Hypothalamus (tissue), 51 donors: Measurements from ENCODE around the gene TAF5L.

ENCODE experiments used
- DNase-seq, 51 donors: peaks; one replicate each; lab custom pipeline; 2025; lab: John Stamatoyannopoulos, UW

The TAF5L gene

DNA sequence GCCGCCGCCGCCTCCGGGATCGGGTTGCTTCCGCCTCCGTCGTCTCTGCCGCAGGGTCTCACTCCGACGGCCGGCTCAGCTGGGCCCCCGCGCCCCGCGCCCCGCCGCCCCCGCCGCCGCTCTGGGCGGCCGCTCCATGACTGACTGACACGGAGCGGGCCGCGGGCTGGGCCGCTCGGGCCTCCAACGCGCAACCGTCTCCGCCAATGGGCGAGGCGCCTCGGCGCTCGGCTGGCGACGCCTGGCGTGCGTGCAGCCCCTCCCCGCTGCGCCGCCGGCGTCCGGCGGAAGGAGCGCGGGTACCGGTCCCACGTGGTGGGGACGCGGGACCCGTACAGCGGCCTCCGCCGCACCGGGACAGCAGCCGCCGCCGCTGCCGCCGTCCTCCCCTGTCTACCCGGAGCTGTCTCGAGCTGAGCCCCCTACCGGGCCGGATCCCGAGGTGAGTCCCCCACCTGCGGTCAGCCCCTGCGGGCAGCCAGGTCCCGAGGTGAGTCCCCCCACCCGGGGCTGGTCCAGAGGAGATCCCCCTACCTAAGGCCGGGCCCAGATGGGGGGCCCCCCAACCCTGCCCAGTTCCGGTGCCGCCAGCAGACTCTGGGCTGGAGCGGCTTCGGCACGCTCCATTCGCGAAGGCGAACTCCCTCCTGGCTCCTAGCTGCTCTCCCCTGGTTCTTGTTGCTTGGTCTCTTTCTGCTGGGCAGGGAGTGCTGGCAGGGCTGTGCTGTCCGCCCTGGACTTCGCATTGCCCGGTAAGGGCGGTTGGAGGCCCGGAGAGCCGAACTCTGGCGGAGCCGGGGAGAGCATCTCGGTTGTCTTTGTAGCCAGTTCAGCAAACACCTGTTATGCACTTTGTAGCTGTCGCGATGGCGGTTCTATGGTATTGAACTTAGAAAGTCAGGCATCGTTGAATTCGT is at the start of gene TAF5L, which contains the start of gene URB2:
TSS of gene TAF5L (minus strand) at position 208 of the 917 bp plus-strand sequence. CDS start 11,640 bp downstream, outside the sequence.
TSS of gene URB2 (plus strand) at position 333 of the 917 bp plus-strand sequence. CDS start 1,387 bp downstream, outside the sequence.
- peak; percentile 36 to 92 (median 82) for DNase-seq

DNA sequence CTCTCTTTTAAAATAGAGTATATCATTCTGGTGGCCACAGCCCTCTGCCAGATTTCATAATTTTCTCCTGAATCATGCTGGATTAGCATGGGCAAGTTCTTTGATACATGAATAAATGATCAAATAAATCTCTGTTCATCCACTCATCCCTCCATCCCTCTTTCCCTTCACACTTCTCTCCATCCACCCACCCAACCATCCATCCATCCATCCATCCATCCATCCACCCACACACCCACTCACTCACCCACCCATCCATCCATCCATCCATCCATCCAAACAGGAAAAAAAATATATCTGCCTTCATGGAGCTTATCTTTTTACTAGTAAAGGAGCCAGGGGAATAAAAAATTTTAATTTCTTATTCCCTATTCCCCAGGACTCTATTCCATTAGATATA is 49.5 kb upstream of the TAF5L start:
- DNase-seq = no peak

DNA sequence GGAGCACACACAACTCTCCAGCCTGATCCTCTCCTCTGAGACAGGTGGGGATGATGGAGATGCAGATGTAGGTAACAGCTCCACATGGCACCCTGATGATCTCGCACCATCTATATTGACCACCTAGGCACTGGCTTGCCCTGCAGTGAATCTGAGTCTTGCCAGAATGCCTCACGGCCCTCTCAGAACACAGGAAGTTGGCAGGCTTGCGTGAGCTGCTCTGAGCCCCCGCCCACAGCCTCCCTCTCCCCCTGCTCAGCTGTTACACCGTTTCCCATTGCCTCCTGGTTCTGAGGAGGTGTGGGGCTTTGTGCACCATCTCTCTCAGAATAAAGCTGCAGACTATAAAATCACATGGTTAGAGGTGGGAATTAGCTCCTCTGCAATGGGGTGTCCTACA is 48.1 kb upstream of the TAF5L start:
- no peak for DNase-seq

DNA sequence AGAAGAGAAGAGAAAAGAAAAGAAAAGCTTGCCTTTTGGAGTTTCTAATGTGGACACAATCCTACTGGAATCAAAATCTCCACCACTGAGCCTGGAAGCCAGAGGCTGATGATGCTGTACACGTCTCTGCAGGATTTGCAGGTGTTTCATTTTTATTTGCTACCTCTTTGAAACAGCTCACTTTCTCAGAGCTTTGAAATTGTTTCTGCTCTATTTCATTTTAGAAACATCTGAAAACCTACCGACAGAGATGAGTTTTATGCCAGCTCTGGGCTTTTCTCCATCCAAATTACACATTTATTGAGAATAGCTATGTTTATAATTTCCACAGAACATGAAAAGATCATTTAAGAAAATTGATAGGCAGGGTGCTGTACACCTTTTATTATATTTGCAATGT is 46.3 kb upstream of the TAF5L start:
- no peak for DNase-seq

DNA sequence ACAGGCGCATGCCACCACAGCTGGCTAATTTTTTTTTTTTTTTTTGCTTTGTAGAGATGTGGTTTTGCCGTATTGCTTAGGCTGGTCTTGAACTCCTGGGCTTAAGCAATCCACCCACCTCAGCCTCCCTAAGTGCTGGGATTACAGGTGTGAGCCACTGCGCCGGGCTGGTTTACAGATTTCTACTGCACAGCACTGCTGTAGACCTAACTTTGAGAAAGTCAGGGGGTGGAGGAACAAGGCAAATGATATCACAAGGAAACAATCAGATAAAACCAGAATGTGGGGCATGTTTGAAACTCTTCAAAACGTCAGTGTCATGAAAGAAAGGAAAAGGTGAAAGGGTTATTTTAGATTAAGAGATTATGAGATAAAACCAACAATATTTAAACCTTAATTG is 45.4 kb upstream of the TAF5L start:
- no peak for DNase-seq

DNA sequence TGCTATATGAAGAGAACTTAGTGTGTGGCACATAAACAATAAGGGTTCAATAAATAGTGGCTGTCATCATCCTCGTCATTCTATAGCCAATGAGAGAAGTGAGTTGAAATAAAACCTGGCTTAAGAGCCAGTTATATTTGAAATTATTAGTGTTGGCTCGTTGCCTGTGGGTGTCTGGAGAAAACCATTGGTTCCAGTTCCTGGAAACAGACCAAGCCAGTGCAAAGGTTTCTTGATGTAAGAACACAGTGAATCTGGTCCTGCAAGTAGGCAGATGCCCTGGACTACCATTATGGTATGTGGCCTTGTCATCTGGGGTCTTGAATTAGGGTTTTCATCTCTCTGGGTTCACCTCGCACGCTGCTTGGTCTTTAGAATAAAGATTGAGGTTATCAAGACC is 43.4 kb upstream of the TAF5L start:
- no peak for DNase-seq

DNA sequence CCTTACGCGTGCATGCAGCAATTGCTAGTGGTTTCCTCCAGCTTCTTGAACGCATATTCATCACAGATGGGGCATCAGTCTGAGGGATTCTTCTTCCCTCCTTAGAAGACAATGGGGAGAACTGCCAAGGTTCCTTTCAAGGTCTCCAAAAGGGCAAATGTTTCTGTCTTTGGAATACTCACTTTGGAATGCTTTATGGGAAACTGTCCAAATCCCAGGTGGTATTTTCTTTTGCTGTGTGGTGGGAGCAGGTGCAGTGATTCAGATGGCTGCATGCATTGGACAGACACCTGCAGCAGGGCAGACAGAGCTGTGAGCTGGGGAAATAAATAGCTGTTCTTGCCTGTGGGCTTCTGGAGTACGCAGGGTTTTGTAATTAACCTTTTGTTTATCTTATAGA is 40.7 kb upstream of the TAF5L start:
- no peak for DNase-seq

DNA sequence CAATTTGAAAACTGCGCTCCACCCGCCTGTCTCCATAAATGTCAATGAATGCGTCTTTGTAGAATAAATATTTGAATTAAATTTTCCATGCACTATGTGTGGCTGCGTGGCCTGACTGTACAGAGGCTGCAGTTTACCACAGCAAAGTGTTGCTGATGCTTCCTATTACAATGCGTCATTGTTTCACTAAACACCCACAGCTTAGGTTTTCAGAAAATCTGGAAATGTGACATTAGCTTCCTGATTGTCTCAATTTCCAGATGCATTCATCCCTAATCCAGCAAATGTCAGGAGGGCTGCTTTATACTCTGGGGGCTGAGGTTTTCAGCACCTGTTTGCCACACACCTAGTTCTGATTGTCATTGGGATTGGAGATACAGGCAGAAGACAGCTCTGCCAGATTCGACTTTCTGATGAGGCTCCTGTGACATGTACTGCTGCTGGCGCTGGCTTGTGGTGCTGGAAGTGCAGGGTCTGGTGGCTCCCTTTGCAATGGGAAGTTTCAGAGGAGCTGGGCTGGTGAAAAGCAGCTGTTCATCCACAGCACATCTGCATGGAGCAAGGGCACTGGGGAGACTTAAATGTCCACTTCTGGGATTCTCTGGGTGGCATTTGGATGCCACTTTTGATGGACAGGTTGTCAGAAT is 40.1 kb upstream of the TAF5L start:
- peak in 8 of 51 donors; percentile 7 to 49 (median 18) for DNase-seq

DNA sequence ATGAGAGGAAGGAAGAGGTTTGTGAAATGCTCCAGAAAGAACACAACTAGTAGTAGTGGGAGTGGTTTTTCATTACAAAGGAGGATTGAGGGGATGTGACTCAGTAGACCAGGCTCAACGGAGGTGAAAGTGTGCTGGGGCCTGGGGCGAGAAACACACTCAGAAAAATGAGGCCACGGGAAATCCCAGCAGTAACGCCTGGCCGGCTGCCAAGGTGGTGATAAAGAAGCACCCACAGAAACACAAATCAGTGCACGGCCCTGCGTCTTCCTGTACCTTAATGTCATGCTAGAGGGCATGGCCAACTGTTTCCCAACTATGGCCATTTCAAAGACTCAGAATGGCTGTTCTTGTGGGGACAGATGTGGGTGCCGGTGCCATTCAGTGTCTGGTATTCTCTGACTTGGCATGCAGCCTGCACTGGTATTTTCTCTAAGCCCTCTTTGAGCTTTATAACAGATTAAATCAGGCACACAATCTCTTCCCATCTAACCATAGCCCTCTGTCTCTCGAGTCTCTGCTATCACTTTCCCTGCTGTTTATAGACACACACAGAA is 38.3 kb upstream of the TAF5L start:
- DNase-seq = peak in 15 of 51 donors; percentile 7 to 59 (median 27)

DNA sequence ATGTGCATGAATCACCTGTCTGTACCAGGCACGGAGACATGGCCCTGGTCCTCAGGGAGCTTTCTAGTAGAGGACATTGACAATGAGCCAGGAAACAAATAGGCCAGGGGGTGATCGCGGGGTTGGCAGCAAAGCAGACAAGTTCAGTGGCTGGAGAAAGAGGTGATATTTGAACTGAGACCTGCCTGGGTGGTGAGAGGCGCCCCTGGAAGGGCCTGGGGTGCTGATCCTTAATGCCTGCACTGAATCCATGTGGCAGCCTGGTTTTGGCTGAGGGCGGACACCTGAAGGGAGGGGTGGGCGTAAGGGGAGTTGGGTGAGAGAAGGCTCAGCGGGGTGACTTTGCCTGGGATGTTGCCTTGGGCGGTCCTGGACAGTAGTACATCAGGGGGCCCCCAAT is 36.0 kb upstream of the TAF5L start:
- no peak for DNase-seq

DNA sequence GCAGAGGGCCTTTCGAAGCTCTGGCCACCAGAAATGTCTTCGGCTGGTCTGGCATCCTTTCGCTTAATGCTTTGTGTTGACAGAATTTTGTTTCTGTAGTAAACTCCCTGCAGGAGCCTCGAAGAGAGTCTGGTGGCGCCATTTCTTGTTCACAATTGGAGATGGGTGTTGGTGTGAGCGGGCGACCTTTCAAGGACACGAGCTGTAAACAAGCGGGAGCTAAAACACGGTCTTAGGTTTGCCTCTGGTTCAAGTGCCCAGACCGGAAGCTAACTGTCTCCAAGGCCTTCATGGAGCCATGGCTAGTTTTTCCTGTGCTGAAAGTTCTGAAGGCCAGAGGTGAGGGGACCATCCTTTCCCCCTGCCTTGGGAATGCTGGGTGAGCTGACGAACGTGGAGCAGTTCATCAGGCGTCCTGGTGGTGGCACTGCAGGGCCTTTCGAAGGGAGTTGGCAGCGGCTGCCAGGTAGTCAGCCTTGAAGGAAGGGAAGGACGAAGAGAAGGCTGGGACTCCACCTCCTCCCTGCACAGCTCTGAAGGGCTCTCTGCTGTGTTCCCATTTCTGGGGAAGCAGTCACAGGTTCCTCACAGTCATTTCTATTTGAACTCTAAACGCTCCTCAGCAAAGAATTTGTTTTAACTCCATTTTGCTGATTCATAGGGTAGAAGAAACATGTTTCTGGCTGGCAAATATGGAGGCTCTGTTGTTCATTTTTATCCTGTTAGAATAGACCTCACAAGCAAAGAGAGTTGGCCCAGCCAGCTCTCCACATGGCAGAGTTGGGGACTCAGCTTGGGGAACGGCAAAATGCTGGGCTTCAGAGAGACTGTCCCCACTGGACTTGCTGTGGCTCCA is 35.3 kb upstream of the TAF5L start:
- peak in 47 of 51 donors; percentile 6 to 86 (median 68) for DNase-seq

DNA sequence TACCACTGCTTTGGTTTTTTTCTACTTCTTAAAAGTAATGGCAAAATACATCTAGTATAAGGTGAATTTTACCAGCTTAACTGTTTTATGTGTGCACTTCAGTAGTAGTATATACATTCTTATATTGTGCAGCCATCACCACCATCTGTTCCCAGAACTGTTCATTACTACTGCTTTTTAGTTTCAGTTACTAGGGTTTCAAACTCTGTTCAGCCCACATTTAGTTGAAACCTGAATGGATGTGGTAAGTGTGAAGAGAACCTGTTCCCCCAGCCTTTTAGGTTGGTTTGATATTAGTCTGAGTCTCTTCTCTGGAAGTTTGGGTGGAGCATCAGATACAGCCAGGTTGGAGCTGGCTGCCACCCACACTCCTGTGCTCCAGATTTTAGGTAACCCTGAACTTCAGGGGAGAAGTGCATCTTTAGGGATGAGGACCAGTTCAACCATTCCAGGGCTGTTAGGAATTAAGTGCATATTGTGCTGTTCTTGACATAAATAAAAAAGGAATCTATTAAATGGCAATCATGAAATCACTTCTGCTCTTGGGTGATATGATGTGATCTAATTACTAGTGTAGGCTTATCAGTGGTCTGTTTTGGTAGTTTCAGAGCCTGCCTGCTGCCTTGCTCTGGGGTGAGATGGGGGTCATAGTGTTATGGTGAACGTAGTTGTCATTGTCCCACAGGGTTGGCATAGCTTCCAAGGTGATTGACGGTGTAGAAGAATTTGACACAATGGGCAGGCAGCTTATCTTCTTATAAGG is 32.3 kb upstream of the TAF5L start:
- DNase-seq = no peak

DNA sequence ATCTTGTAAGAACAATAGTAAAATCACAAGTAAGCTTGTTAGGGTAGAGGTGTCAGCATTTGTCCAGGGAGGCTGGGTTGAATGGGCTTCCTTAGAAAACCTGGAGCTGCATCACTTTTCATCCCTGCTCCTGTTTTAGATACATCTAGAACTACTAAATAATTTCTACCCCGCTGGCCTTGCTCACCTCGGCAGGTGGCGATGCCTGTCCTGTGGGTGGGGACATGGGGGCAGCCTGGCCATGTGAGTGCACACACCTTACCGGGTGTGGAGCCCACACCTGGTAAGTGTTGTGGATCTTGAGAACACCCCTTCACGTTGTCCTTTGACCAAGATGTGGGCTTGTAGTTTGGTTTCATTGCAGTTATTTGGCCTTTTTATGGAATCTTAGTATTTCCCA is 29.9 kb upstream of the TAF5L start:
- DNase-seq = no peak

DNA sequence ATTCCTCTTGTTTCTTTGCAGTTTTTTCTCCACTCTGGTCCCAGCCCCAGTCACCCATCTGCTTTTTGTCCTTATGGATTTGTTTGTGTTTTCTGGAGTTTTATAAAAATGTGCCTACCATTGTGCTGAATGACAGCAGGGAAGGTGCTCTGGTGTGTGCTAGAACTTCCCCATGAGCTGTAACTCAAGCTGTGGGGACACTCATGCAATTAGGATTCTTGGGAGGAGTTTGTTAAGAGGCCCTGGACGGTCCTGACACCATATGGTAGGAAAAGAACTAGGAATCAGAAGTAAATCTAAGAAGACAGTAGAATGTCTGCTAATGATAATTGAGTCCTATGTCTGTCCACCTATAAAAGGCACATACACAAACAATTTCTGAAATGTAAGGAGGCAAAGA is 27.5 kb upstream of the TAF5L start:
- no peak for DNase-seq

DNA sequence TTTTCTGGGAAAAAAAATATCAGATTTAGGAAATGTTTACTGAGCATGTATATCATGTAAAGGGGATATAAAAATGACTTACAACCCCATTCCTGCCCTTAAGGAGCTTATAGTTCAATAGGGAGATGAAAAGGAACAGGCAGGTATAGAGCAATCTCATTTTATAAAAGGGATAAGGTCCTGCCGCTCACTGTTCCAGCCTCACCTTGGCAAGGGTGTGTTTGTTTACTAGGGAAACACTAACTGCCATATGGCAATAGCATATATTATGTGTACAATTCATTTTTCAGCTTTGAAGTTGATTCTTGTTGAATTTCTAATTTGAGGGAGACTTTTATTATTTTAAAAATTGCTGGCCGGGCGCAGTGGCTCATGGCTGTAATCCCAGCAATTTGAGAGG is 25.6 kb upstream of the TAF5L start:
- no peak for DNase-seq

DNA sequence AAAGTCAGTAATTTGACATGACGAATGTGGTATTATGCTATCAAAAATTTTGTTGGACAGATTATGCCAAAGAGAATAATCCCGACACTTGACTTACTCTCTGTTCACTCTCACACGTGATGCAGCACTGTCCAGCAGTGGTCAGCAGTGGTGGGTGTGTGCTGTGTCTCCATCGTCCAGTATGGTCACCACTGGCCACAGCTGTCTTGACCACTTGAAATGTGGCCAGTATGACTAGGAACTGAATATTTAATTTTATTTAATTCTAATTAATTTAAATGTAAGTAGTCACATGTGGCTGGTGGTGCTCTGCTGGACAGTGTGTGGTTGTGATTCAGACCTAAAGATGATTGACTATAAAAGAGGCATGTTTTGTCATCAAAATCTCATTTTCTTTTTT is 24.1 kb upstream of the TAF5L start:
- no peak for DNase-seq

DNA sequence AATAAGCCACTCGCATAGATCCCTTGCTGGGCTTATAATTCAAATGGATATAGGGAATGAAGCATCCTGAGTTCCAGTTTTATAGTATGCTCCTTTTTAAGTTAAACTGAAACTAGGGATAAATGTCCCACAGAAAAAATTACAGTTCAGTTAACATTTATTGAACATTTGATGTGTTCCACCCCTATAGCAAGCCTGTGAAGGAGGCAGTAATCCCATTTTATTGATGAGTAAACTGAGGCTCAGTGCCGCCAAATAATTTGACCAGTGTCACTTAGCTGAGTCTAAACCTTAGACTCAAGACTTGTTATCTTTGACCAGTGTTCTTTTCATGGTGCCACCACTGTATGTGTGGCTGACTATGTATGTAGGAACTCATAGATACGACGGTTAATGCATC is 22.5 kb upstream of the TAF5L start:
- no peak for DNase-seq

DNA sequence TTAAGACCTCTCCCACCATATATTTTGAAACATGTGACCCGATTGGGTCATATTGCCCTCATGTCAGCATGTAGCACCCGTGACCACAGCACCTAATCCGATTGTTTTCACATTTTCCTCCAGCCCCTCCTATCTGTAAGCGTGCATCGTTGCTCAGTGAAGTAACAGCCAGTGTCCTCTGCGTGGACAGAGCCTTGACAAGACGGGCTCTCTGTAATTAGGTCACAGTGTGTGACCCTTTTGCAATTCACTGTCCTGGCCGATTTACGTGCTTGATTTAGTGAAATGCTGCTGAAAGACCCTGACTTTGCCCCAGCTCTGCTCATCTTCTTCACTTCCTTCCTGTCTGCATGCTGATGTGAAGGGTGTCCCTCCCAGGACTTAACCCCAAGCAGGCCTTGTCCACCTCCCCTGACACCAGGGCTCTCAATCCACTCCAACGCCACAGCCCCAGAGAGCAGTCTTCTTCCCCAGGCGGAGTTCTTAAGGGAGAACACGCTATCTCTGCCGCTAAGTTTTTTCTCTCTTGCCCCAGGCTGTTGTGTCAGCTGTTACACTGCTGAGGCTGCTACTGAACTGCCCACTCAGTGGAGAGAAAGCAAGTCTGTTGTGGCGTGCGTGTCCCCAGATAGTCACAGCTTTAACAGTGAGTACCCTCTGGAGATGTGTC is 19.5 kb upstream of the TAF5L start:
- no peak for DNase-seq

DNA sequence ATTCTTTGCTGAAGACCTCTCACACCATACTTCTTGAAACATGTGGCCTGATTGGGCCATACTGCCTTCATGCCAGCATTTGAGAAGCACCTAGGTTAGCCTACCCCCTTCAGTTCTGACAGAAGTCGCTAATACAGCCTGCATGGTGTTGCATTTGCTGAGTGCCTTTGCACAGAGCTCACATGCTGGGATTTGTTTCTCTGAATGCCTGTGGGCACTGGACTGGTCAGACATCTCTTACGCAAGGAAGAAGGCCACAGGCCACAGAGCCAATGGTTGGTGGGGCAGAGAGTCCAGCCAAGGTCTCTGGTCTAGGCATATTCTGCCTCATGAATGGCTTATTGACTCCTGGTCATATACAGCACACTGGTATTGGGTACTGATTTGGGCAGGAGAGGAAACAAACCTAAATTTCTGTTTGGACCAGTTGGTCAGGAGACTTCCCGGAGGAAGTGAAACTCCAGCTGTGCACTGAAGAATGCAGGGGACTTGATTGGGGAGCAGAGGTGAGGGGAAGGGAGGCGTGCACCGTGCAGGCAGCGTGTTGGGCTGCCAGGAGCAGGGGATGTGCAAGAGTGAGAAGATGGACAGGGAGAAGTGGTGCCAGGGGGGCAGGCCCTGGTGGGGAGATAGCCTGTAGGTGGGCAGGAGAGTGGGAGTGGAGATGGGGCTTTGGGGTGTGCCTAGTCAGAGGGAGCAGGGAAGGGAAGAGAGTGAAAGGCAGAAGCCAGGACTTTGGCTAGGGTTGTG is 18.2 kb upstream of the TAF5L start:
- DNase-seq = no peak
